Activated T-cell treated with anti-CD3 and anti-CD28 coated beads, Interleukin-2, amount 50 U/mL, for 72 hours (primary cell): ENCODE results near the gene AMBRA1. TPM values are rescaled to one million over a fixed set of nuclear protein-coding genes. Genes with fewer than 3 reads are reported as not detected.

Experiments
- ATAC-seq, 2 donors: fragments of 150-1000 bp; cut with Tn5 transposase; replicated peaks in 1 of 2; 2 replicates each; pipeline ENCODE4 v1.10.0; 2021; ENCODE audit warnings: moderate library complexity in 2 of 2, mild to moderate bottlenecking in 1 of 2
- DNase-seq, 2 donors: peaks; one replicate each; pipeline ENCODE4 v3.0.0; 2021 to 2022; ENCODE audit warnings: mixed read lengths in 1 of 2
- H3K27ac Mint-ChIP-seq: one replicate; pipeline ENCODE4 v1.8.0; 2022; ENCODE audit warnings: mild to moderate bottlenecking, moderate library complexity, mixed read lengths
- H3K27me3 Mint-ChIP-seq: one replicate; pipeline ENCODE4 v1.8.0; 2022; ENCODE audit warnings: low read depth, mixed read lengths
- H3K36me3 Mint-ChIP-seq, 2 donors: one replicate each; pipeline ENCODE4 v1.8.0; 2022; ENCODE audit warnings: mixed read lengths in 2 of 2, mild to moderate bottlenecking in 1 of 2; ENCODE audit not compliant: insufficient read depth in 2 of 2
- H3K4me1 Mint-ChIP-seq: one replicate; pipeline ENCODE4 v1.8.0; 2022; ENCODE audit warnings: low read depth, mixed read lengths
- H3K4me3 Mint-ChIP-seq, 2 donors: one replicate each; pipeline ENCODE4 v1.8.0; 2022; ENCODE audit warnings: mild to moderate bottlenecking in 2 of 2, mixed read lengths in 2 of 2, moderate library complexity in 2 of 2
- H3K9me3 Mint-ChIP-seq, 2 donors: one replicate each; pipeline ENCODE4 v1.8.0; 2022; ENCODE audit warnings: mixed read lengths in 2 of 2
- total RNA-seq, 2 donors: library from RNA; stranded (reverse); gene quantifications; one replicate each; pipeline ENCODE4 v1.2.3, GENCODE V29; 2022

Gene AMBRA1
- total RNA-seq, 2 donors from 2014 or later, result 32.2 to 35.2 TPM

DNA sequence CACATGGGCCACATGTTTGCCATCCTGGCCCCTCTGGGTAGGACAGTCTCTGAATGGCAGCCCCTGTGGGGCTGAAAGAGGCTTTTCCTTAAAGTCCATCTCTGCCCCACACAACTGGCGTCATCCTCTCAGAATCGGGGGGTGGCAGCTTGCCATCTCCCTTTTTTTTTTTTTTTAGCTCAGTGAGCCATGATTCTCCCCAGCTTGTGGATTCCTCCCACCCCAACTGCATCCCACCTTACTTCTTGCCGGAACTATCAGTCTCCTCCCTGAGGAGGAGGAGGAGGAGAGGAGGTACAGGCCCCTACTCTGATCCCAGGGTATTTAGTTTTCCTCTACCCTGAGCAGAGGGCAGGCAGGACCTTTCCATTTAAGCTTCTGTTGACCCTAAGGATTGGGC is 243.1 kb downstream of the AMBRA1 start:
- Mint-ChIP-seq H3K4me3 (peak overlapping the region; percentile 80 to 95), H3K36me3 (peaks cover 0 to 1% of the 10 kb centered on the region in 2 donors), H3K9me3 (no peaks in the 10 kb centered on the region), H3K4me1 (peaks cover 82% of the 10 kb centered on the region), H3K27me3 (no peaks in the 10 kb centered on the region), H3K27ac (no peak overlapping the region)
- no peak for DNase-seq
- no peak for ATAC-seq

DNA sequence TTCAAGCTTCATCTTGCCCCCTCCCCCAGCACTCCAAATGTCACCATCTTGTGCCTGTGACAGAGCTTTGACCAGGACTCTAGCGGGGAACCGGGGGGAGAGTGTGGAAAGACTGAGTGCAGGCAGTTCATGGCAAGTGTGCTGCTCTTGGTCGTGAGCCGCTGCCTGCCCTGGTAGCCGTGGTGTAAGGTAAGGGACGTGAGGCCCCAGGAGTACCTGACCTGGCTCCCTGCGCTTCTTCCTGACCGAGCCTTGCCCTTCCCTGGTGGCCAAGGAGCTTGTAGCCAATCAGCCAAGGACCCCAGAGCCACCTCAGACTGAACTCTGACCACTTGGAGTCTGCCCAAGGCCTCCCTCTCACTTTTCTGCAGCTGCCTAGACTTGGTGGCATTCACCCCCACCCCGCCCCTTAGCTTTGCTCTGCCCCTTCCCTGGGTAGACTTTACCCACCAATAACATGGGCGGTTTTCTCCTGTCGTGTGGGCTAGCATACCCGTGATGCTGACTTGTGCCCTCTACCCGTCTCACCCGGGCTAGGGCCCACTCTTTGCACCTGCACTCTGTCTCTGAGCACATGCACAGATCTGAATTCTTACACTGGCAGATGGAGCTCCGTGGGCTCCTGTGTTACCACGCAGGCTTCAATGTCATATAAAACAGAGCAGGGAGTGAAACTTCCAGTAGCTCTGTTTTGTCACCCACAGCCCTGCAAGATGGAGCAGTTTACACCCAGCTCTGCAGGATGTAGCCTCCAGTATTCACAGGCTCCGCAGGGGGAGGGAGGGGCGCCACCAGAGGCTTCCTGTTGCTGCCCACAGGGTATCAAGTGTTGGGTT is 245.0 kb downstream of the AMBRA1 start:
- Mint-ChIP-seq H3K27me3 (no peaks in the 10 kb centered on the region), H3K4me1 (peaks cover 85% of the 10 kb centered on the region), H3K36me3 (peaks cover 0 to 1% of the 10 kb centered on the region in 2 donors), H3K27ac (peak overlapping the region; percentile 85), H3K4me3 (peak overlapping the region; percentile 92 to 98), H3K9me3 (no peaks in the 10 kb centered on the region)
- peak; percentile 19 to 29 for ATAC-seq
- peak; percentile 66 to 74 for DNase-seq

DNA sequence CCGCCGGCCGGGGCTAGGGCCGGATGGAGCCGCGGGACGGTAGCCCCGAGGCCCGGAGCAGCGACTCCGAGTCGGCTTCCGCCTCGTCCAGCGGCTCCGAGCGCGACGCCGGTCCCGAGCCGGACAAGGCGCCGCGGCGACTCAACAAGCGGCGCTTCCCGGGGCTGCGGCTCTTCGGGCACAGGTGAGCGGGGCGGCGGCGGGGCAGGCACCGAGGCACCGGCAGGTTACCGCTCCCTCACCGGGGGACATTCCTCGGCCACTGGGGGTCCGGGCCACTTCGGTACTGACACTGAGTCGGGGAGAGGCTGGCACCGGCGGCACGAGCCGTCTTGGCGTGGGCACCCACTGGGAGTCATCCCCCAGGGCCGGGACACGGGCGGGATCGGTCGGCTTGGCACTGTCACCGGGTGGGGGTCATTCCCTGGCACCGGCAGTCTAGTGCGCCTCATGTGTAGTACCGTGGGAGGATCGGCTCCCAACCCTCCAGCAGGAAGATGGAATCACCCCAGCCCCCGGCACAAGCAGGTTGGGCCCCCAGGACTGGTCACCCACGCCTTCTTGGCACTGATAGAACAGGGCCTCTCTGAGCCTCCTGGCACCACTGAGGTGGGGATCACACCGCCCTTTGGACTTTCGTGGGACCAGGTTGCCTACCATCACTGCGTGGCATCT is 246.0 kb downstream of the AMBRA1 start:
- peak overlapping the region; percentile 92 to 98 for H3K4me3 Mint-ChIP-seq
- peak in 1 of 2 donors; percentile 24 for DNase-seq
- H3K36me3 Mint-ChIP-seq, result peaks cover 0 to 1% of the 10 kb centered on the region in 2 donors
- H3K9me3 Mint-ChIP-seq, result no peaks in the 10 kb centered on the region
- H3K27ac Mint-ChIP-seq, result no peak overlapping the region
- no peak for ATAC-seq
- no peaks in the 10 kb centered on the region for H3K27me3 Mint-ChIP-seq
- H3K4me1 Mint-ChIP-seq, result peaks cover 81% of the 10 kb centered on the region

DNA sequence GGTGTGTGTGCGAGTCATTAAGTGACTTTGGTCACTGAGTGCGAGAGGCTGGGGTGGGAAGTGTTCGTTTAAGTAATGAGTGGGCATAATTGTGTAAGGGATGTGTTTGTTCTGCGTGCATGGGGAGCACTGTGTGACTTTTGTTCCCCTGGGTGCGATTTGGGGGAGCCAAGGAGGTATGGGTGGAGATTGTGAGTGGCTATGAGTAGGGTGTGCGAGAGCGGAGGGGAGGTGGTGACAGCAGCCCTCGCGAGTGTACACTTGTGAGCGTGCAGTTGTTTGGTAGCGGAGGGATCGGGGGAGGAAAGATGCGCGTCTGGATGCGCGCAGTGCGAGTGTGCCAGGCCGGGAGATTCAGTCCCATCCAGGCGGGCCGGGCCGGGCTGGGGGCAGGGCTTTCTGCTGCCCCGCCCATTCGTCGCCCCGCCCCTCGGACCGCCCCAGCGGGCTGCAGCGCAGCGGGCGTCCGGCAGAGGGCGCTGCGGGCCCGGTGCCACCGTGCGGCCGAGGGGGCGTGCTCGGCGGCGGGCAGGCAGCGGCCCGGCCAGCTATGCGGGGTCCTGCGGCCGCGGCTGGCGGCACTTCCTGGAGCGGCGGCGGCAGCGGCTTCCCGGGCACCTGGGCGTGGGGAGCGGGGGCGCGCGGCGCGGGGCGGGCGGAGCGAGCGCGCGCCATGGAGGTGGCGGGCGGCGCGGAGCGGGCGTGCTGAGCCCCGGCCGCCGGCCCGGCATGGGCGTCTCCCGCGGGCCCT is 246.8 kb downstream of the AMBRA1 start, which contains the start of gene DGKZ:
TSS of gene DGKZ (plus strand) at position 578 of the 751 bp plus-strand sequence. CDS start 197 bp downstream, outside the sequence.
- DNase-seq, result peak; percentile 91 to 96
- peak within 1 kb of the TSS; percentile 60 for H3K27ac Mint-ChIP-seq
- H3K36me3 Mint-ChIP-seq, result peaks cover 0 to 1% of the 10 kb centered on the region in 2 donors
- peak within 1 kb of the TSS; percentile 92 to 98 for H3K4me3 Mint-ChIP-seq
- H3K9me3 Mint-ChIP-seq, result no peaks in the 10 kb centered on the region
- peaks cover 83% of the 10 kb centered on the region for H3K4me1 Mint-ChIP-seq
- H3K27me3 Mint-ChIP-seq, result no peaks in the 10 kb centered on the region
- ATAC-seq, result peak; percentile 71 to 77

Other genes with a start within 250 kb of the AMBRA1 start
- gene DGKZ, start 246.6 kb downstream of the AMBRA1 start, total RNA-seq, result 10 to 100 TPM; 84.2 to 94.0 TPM
- 10 to 100 TPM; 11.9 to 12.8 TPM for gene MDK, start 212.4 kb downstream of the AMBRA1 start, total RNA-seq
- gene CHRM4, start 202.2 kb downstream of the AMBRA1 start, total RNA-seq, result under 1 TPM; 0.26 to 0.63 TPM
- gene HARBI1, start 23.2 kb upstream of the AMBRA1 start, total RNA-seq, result 1 to 10 TPM; 4.2 to 7.3 TPM
- gene ATG13, start 23.5 kb upstream of the AMBRA1 start, total RNA-seq, result 10 to 100 TPM; 75.6 to 77.7 TPM
- gene ARHGAP1, start 106.6 kb upstream of the AMBRA1 start, total RNA-seq, result 10 to 100 TPM; 41.6 to 43.5 TPM
- gene ZNF408, start 107.0 kb upstream of the AMBRA1 start, total RNA-seq, result 10 to 100 TPM; 17.8 to 18.2 TPM
- gene F2, start 125.2 kb upstream of the AMBRA1 start, total RNA-seq, result not detected